ENCODE results near the gene TBX6. TPM values are rescaled to one million over a fixed set of nuclear protein-coding genes. Genes with fewer than 3 reads are reported as not detected.
"Not testable (repeated sequence)": the region's sequence is repeated elsewhere in the genome, so short reads cannot be mapped to it uniquely, and the experiment has no call there.

Gene TBX6
- total RNA-seq, 6 experiments from 2014 or later: 0.37 to 0.68 (median 0.42) TPM

- no peak overlapping the region for H3K4me3 ChIP-seq
- WGBS (ENCODE audit: insufficient coverage, low coverage, low lambda C conversion rate, missing lambda C conversion rate): 96% methylated on average over 2 of the region's 2 CpGs
- no peaks in the 10 kb centered on the region for H3K9me3 ChIP-seq
- intact Hi-C loops (cut with DNase I): no loop called here
- no peaks in the 10 kb centered on the region for H3K27me3 ChIP-seq
- DNase-seq: no peak
- H3K36me3 ChIP-seq: peaks cover 0 to 36% (median 4%) of the 10 kb centered on the region in 4 donors
- ATAC-seq: no peak
- H3K4me1 ChIP-seq: peaks cover 0 to 14% (median 0%) of the 10 kb centered on the region in 4 donors
- no peak for TF ChIP-seq POLR2A (IDR thresholded peaks at IDR 0.05)
- H3K27ac ChIP-seq: no peak overlapping the region
These were observed 27.7 kb upstream of the TBX6 start for GRCh38 chr16:30119428-30119827.

GRCh38 chr16:30117768-30118167, 26.0 kb upstream of the TBX6 start:
- Histone ChIP-seq H3K27me3 (no peaks in the 10 kb centered on the region), H3K4me1 (peaks cover 0 to 4% (median 0%) of the 10 kb centered on the region in 4 donors), H3K36me3 (peaks cover 0 to 36% (median 4%) of the 10 kb centered on the region in 4 donors), H3K9me3 (no peaks in the 10 kb centered on the region), H3K27ac (no peak overlapping the region), H3K4me3 (no peak overlapping the region)
- TF ChIP-seq CTCF (IDR thresholded peaks at IDR 0.05): no peak
- no peak for TF ChIP-seq POLR2A (IDR thresholded peaks at IDR 0.05)
- ATAC-seq: no peak
- intact Hi-C loops (cut with DNase I): no loop called here
- no CpG with 5 or more reads among the region's 10 CpGs for WGBS (ENCODE audit: insufficient coverage, low coverage, low lambda C conversion rate, missing lambda C conversion rate)
- DNase-seq: no peak

GRCh38 chr16:30116291-30117207, 24.8 kb upstream of the TBX6 start:
- H3K4me1 ChIP-seq: no peaks in the 10 kb centered on the region
- WGBS (ENCODE audit: insufficient coverage, low coverage, low lambda C conversion rate, missing lambda C conversion rate): 60% methylated on average over 1 of the region's 16 CpGs

GRCh38 chr16:30115238-30115637, 23.5 kb upstream of the TBX6 start:
- DNase-seq (no peak), ATAC-seq (no peak)
- no peak for TF ChIP-seq CTCF (IDR thresholded peaks at IDR 0.05)
- no peak for TF ChIP-seq POLR2A (IDR thresholded peaks at IDR 0.05)
- H3K36me3 ChIP-seq: peaks cover 0 to 36% (median 4%) of the 10 kb centered on the region in 4 donors
- H3K9me3 ChIP-seq: no peaks in the 10 kb centered on the region
- intact Hi-C loops (cut with DNase I): no loop called here
- no CpG with 5 or more reads among the region's 7 CpGs for WGBS (ENCODE audit: insufficient coverage, low coverage, low lambda C conversion rate, missing lambda C conversion rate)
- no peaks in the 10 kb centered on the region for H3K27me3 ChIP-seq
- no peaks in the 10 kb centered on the region for H3K4me1 ChIP-seq
- no peak overlapping the region for H3K27ac ChIP-seq
- H3K4me3 ChIP-seq: no peak overlapping the region

More at GRCh38 chr16:30116291-30117207, 24.8 kb upstream of the TBX6 start:
- H3K27ac ChIP-seq: no peak overlapping the region
- TF ChIP-seq POLR2A (IDR thresholded peaks at IDR 0.05): no peak
- no peak for TF ChIP-seq CTCF (IDR thresholded peaks at IDR 0.05)
- DNase-seq (no peak), ATAC-seq (no peak)
- no peak overlapping the region for H3K4me3 ChIP-seq
- no peaks in the 10 kb centered on the region for H3K9me3 ChIP-seq
- H3K36me3 ChIP-seq: peaks cover 0 to 36% (median 4%) of the 10 kb centered on the region in 4 donors
- H3K27me3 ChIP-seq: no peaks in the 10 kb centered on the region
- intact Hi-C loops (cut with DNase I): no loop called here

- H3K4me3 ChIP-seq; H3K27ac ChIP-seq; ATAC-seq; DNase-seq; H3K9me3 ChIP-seq; H3K27me3 ChIP-seq; H3K4me1 ChIP-seq; intact Hi-C loops (cut with DNase I): not testable (repeated sequence)
- H3K36me3 ChIP-seq: peaks cover 0 to 34% (median 4%) of the 10 kb centered on the region in 4 donors
- WGBS (ENCODE audit: insufficient coverage, low coverage, low lambda C conversion rate, missing lambda C conversion rate): 92% methylated on average over 7 of the region's 7 CpGs
These were observed 23.1 kb upstream of the TBX6 start for GRCh38 chr16:30114833-30115232.
